Muscle layer of duodenum (tissue), 2 donors: Measurements from ENCODE around the gene GPR135.

ENCODE experiments used
- H3K27ac ChIP-seq: one replicate; pipeline ENCODE4 v1.7.0; 2013; ENCODE audit warnings: mild to moderate bottlenecking, low read length
- H3K27me3 ChIP-seq: one replicate; pipeline ENCODE4 v1.7.0; 2013; ENCODE audit warnings: low read depth, mild to moderate bottlenecking, control low read depth, low read length
- H3K36me3 ChIP-seq, 2 donors: one replicate each; pipeline ENCODE4 v1.7.0; 2013; ENCODE audit warnings: low read length in 2 of 2, control low read depth in 1 of 2, mild to moderate bottlenecking in 1 of 2; ENCODE audit not compliant: insufficient read depth in 2 of 2, control insufficient read depth in 1 of 2
- H3K4me1 ChIP-seq, 2 donors: one replicate each; pipeline ENCODE4 v1.7.0; 2013; ENCODE audit warnings: low read length in 2 of 2, mild to moderate bottlenecking in 2 of 2, control low read depth in 1 of 2, moderate library complexity in 1 of 2; ENCODE audit not compliant: insufficient read depth in 2 of 2, control insufficient read depth in 1 of 2
- H3K4me3 ChIP-seq, 2 donors: one replicate each; pipeline ENCODE4 v1.7.0; 2013; ENCODE audit warnings: low read length in 2 of 2, low read depth in 1 of 2, mild to moderate bottlenecking in 1 of 2
- H3K9me3 ChIP-seq, 2 donors: one replicate each; pipeline ENCODE4 v1.7.0; 2013; ENCODE audit warnings: low read length in 2 of 2, control low read depth in 1 of 2, mild to moderate bottlenecking in 1 of 2; ENCODE audit not compliant: control insufficient read depth in 1 of 2
- donor health status: healthy.

The GPR135 gene

DNA sequence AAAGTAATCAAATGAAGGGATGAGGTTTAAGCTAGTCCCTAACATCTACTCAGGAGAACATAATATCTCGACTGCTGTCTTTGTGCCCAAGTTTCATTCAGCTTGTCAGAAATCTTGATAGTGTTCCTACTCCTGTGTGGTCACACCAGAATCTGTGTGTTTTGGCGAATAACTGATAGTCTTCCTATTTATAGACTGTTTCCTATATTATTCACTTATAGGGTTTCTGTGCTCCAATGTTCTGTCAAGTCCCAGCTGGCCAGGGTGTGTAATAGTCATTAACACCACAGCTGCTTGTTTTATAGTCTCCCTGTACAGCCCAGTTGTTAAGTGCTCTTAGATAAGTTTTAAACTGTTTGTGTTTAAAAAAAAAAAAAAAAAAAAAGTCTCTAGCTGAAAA, 45.9 kb downstream of the GPR135 start:
- Histone ChIP-seq H3K4me3 (no peak overlapping the region), H3K27ac (no peak overlapping the region)

DNA sequence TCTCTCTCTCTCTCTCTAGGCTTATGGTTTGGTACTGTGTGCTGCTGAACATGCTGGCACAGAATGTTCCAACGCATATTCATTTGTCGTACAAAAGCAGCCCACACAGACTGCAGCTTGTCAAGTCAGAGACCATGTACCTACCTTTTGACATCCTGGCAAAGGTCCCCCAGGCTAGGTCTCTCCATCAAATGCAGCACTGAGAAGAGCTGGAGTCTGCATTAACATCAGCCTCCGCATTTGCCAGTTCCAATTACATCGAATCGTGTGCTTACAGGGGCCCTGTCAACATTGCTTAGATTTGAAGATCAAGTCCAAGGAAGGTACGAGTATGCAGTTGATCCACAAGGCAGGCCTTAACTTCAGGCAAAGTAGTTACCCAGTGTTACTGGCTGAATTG, 47.9 kb downstream of the GPR135 start:
- H3K27me3 ChIP-seq = no peaks in the 10 kb centered on the region
- no peak overlapping the region for H3K4me3 ChIP-seq
- peaks cover 0 to 4% of the 10 kb centered on the region in 2 donors for H3K4me1 ChIP-seq
- no peaks in the 10 kb centered on the region for H3K36me3 ChIP-seq
- no peak overlapping the region for H3K27ac ChIP-seq
- no peaks in the 10 kb centered on the region for H3K9me3 ChIP-seq

More for the DNA sequence above, 45.9 kb downstream of the GPR135 start:
- H3K9me3 ChIP-seq = no peaks in the 10 kb centered on the region
- H3K36me3 ChIP-seq = no peaks in the 10 kb centered on the region
- no peaks in the 10 kb centered on the region for H3K27me3 ChIP-seq
- peaks cover 0 to 4% of the 10 kb centered on the region in 2 donors for H3K4me1 ChIP-seq

DNA sequence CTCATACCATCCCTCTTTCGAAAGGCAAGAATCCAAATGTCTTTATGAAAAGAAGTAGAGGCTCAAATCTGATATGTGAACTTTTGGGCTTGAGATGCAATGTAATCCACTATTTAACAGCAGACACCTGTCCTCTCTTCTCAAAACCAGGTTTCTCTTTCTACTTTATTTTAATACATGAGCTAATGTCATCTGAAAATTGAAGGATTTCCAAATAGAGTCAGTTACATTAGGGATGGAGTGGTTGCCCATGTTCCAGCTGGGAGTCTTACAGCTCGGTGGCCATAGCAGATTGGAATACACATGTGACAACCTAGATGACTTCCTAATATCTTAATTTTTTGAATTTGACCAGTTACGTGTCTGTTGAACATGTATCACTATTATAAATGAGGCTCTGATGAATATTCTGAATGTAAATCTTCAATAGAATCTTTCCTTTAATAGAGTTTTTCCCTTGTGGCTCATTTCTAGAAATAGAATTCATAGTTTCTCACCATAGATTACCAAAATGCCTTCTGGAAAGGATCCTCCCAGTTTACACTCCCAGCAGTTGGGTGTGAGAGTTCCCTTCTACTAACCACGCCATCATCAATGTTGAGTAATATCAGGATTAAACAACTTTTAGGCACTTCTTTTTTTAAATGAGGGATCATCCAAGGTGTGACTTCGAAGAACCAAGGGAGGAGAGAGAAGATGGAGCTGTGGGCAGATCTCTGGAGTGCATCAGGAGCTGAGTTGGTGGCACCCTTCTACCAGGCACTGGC, 49.2 kb downstream of the GPR135 start:
- Histone ChIP-seq H3K27me3 (no peaks in the 10 kb centered on the region), H3K4me1 (peaks cover 0 to 4% of the 10 kb centered on the region in 2 donors), H3K9me3 (no peaks in the 10 kb centered on the region), H3K27ac (no peak overlapping the region), H3K4me3 (no peak overlapping the region), H3K36me3 (no peaks in the 10 kb centered on the region)
